HUES64 (cell line): Measurements from ENCODE around the gene RANGRF.

Experiments
- H3K27ac ChIP-seq: 2 replicates; pipeline ENCODE4 v1.7.0; 2013; ENCODE audit warnings: low read depth, low read length, inconsistent platforms
- H3K27me3 ChIP-seq: 2 replicates; pipeline ENCODE4 v1.6.1; 2013; ENCODE audit warnings: mild to moderate bottlenecking, low read length; ENCODE audit not compliant: insufficient read depth
- H3K36me3 ChIP-seq: 2 replicates; pipeline ENCODE4 v1.6.1; 2013; ENCODE audit warnings: mild to moderate bottlenecking, low read length; ENCODE audit not compliant: insufficient read depth
- H3K4me1 ChIP-seq: 2 replicates; pipeline ENCODE4 v1.6.1; 2013; ENCODE audit warnings: mild to moderate bottlenecking, low read length, moderate library complexity; ENCODE audit not compliant: insufficient read depth
- H3K4me3 ChIP-seq: 2 replicates; pipeline ENCODE4 v1.5.1; 2013; ENCODE audit warnings: mild to moderate bottlenecking, low read length, moderate library complexity
- H3K9ac ChIP-seq: 2 replicates; pipeline ENCODE4 v1.6.1; 2013; ENCODE audit warnings: mild to moderate bottlenecking, low read depth, low read length
- H3K9me3 ChIP-seq: 2 replicates; pipeline ENCODE4 v1.6.1; 2013; ENCODE audit warnings: low read depth, low read length; ENCODE audit not compliant: insufficient read depth
- WGBS: fragments of 150-250, 120-280 bp; methylation state at CpG from one replicate; pipeline ENCODE4 v1.1.7; 2013; ENCODE audit warnings: missing lambda C conversion rate; 5-methylcytosine and 5-hydroxymethylcytosine counted together

Gene RANGRF

GRCh38 chr17:8256691-8257090, 31.8 kb upstream of the RANGRF start:
- Histone ChIP-seq H3K9me3 (no peaks in the 10 kb centered on the region), H3K9ac (no peak overlapping the region), H3K4me3 (no peak overlapping the region), H3K27ac (no peak overlapping the region), H3K4me1 (no peaks in the 10 kb centered on the region), H3K27me3 (no peaks in the 10 kb centered on the region), H3K36me3 (peaks cover 79% of the 10 kb centered on the region)
- WGBS: 97% methylated on average over 6 of the region's 6 CpGs

GRCh38 chr17:8257801-8258200, 30.7 kb upstream of the RANGRF start:
- Histone ChIP-seq H3K36me3 (peaks cover 89% of the 10 kb centered on the region), H3K4me1 (no peaks in the 10 kb centered on the region), H3K9ac (no peak overlapping the region), H3K27me3 (no peaks in the 10 kb centered on the region), H3K4me3 (no peak overlapping the region), H3K9me3 (no peaks in the 10 kb centered on the region), H3K27ac (no peak overlapping the region)
- whole genome bisulfite sequencing: 98% methylated on average over 8 of the region's 8 CpGs

- Histone ChIP-seq H3K27ac (no peak overlapping the region), H3K9me3 (no peaks in the 10 kb centered on the region), H3K27me3 (no peaks in the 10 kb centered on the region), H3K36me3 (peaks cover 94% of the 10 kb centered on the region), H3K9ac (no peak overlapping the region), H3K4me1 (no peaks in the 10 kb centered on the region), H3K4me3 (no peak overlapping the region)
- 97% methylated on average over 10 of the region's 10 CpGs for WGBS
These were observed 24.1 kb upstream of the RANGRF start for GRCh38 chr17:8264320-8264719.

GRCh38 chr17:8264836-8265542, 23.5 kb upstream of the RANGRF start:
- H3K9ac ChIP-seq: no peak overlapping the region
- WGBS: 96% methylated on average over 18 of the region's 18 CpGs
- H3K9me3 ChIP-seq: no peaks in the 10 kb centered on the region
- H3K4me1 ChIP-seq: no peaks in the 10 kb centered on the region
- no peak overlapping the region for H3K4me3 ChIP-seq
- peaks cover 94% of the 10 kb centered on the region for H3K36me3 ChIP-seq
- no peak overlapping the region for H3K27ac ChIP-seq
- no peaks in the 10 kb centered on the region for H3K27me3 ChIP-seq

GRCh38 chr17:8266648-8267479, 21.6 kb upstream of the RANGRF start:
- no peak overlapping the region for H3K9ac ChIP-seq
- H3K27ac ChIP-seq: no peak overlapping the region
- H3K4me3 ChIP-seq: no peak overlapping the region
- H3K36me3 ChIP-seq: peaks cover 91% of the 10 kb centered on the region
- WGBS: 96% methylated on average over 29 of the region's 29 CpGs
- H3K9me3 ChIP-seq: no peaks in the 10 kb centered on the region
- H3K27me3 ChIP-seq: no peaks in the 10 kb centered on the region
- no peaks in the 10 kb centered on the region for H3K4me1 ChIP-seq

- no peak overlapping the region for H3K27ac ChIP-seq
- H3K27me3 ChIP-seq: no peaks in the 10 kb centered on the region
- WGBS: 95% methylated on average over 13 of the region's 13 CpGs
- H3K9ac ChIP-seq: no peak overlapping the region
- no peaks in the 10 kb centered on the region for H3K9me3 ChIP-seq
- peaks cover 84% of the 10 kb centered on the region for H3K36me3 ChIP-seq
- no peaks in the 10 kb centered on the region for H3K4me1 ChIP-seq
- no peak overlapping the region for H3K4me3 ChIP-seq
These were observed 20.9 kb upstream of the RANGRF start for GRCh38 chr17:8267480-8268147.

- Histone ChIP-seq H3K27me3 (no peaks in the 10 kb centered on the region), H3K27ac (no peak overlapping the region), H3K4me1 (no peaks in the 10 kb centered on the region), H3K4me3 (no peak overlapping the region), H3K36me3 (peaks cover 75% of the 10 kb centered on the region), H3K9me3 (no peaks in the 10 kb centered on the region), H3K9ac (no peak overlapping the region)
- 95% methylated on average over 29 of the region's 29 CpGs for WGBS
These were observed 19.7 kb upstream of the RANGRF start for GRCh38 chr17:8268550-8269298.

- H3K36me3 ChIP-seq: peaks cover 44% of the 10 kb centered on the region
- H3K9ac ChIP-seq: no peak overlapping the region
- H3K9me3 ChIP-seq: no peaks in the 10 kb centered on the region
- 78% methylated on average over 1 of the region's 1 CpG for WGBS
- no peak overlapping the region for H3K27ac ChIP-seq
- no peak overlapping the region for H3K4me3 ChIP-seq
- no peaks in the 10 kb centered on the region for H3K4me1 ChIP-seq
- H3K27me3 ChIP-seq: no peaks in the 10 kb centered on the region
These were observed 16.0 kb upstream of the RANGRF start for GRCh38 chr17:8272421-8272820.

- WGBS: 96% methylated on average over 4 of the region's 4 CpGs
These were observed 14.5 kb upstream of the RANGRF start for GRCh38 chr17:8273884-8274444.

GRCh38 chr17:8274816-8275215, 13.7 kb upstream of the RANGRF start:
- Histone ChIP-seq H3K4me3 (no peak overlapping the region), H3K9me3 (no peaks in the 10 kb centered on the region), H3K9ac (no peak overlapping the region), H3K27ac (no peak overlapping the region), H3K27me3 (no peaks in the 10 kb centered on the region), H3K4me1 (no peaks in the 10 kb centered on the region), H3K36me3 (peaks cover 25% of the 10 kb centered on the region)
- WGBS: 98% methylated on average over 3 of the region's 5 CpGs

More at GRCh38 chr17:8273884-8274444, 14.5 kb upstream of the RANGRF start:
- no peaks in the 10 kb centered on the region for H3K9me3 ChIP-seq
- H3K4me3 ChIP-seq: no peak overlapping the region
- H3K27ac ChIP-seq: no peak overlapping the region
- H3K27me3 ChIP-seq: no peaks in the 10 kb centered on the region
- no peaks in the 10 kb centered on the region for H3K4me1 ChIP-seq
- no peak overlapping the region for H3K9ac ChIP-seq
- peaks cover 33% of the 10 kb centered on the region for H3K36me3 ChIP-seq
